ENCODE measurements around the gene ANKZF1. TPM values are rescaled to one million over a fixed set of nuclear protein-coding genes. Genes with fewer than 3 reads are reported as not detected.
A peak's percentile ranks its signal among the peaks of the same experiment; 100 is the strongest.

Gene ANKZF1
- total RNA-seq, 2 donors from 2014 or later: 64.4 to 85.7 TPM

GRCh38 chr2:219247678-219248642 lies 18.4 kb downstream of the ANKZF1 start:
- Histone ChIP-seq H3K4me3 (no peak overlapping the region), H3K9me3 (no peaks in the 10 kb centered on the region), H3K4me1 (replicated peaks) (peaks cover 29% of the 10 kb centered on the region), H3K27me3 (replicated peaks; ENCODE audit: insufficient read depth) (no peaks in the 10 kb centered on the region), H3K27ac (peak overlapping the region; percentile 86 to 94), H3K36me3 (no peaks in the 10 kb centered on the region)
- no peak for DNase-seq (ENCODE audit: low spot score)
- TF ChIP-seq POLR2A (IDR thresholded peaks at IDR 0.05): no peak
- intact Hi-C loops (cut with DNase I): no loop called here
- WGBS: 86% methylated on average over 17 of the region's 17 CpGs

GRCh38 chr2:219248845-219249202 lies 19.2 kb downstream of the ANKZF1 start:
- no peaks in the 10 kb centered on the region for H3K27me3 ChIP-seq (replicated peaks; ENCODE audit: insufficient read depth)
- peaks cover 29% of the 10 kb centered on the region for H3K4me1 ChIP-seq (replicated peaks)
- DNase-seq (ENCODE audit: low spot score): no peak
- no peaks in the 10 kb centered on the region for H3K9me3 ChIP-seq
- 40% methylated on average over 2 of the region's 2 CpGs for WGBS
- TF ChIP-seq, protein P1, sequence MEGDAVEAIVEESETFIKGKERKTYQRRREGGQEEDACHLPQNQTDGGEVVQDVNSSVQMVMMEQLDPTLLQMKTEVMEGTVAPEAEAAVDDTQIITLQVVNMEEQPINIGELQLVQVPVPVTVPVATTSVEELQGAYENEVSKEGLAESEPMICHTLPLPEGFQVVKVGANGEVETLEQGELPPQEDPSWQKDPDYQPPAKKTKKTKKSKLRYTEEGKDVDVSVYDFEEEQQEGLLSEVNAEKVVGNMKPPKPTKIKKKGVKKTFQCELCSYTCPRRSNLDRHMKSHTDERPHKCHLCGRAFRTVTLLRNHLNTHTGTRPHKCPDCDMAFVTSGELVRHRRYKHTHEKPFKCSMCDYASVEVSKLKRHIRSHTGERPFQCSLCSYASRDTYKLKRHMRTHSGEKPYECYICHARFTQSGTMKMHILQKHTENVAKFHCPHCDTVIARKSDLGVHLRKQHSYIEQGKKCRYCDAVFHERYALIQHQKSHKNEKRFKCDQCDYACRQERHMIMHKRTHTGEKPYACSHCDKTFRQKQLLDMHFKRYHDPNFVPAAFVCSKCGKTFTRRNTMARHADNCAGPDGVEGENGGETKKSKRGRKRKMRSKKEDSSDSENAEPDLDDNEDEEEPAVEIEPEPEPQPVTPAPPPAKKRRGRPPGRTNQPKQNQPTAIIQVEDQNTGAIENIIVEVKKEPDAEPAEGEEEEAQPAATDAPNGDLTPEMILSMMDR (IDR thresholded peaks at IDR 0.05): no peak
- TF ChIP-seq POLR2A (IDR thresholded peaks at IDR 0.05) (no peak), POLR2AphosphoS5 (IDR thresholded peaks at IDR 0.05) (no peak)
- H3K4me3 ChIP-seq: no peak overlapping the region
- intact Hi-C loops (cut with DNase I): no loop called here
- H3K36me3 ChIP-seq: no peaks in the 10 kb centered on the region
- peak overlapping the region; percentile 86 to 94 for H3K27ac ChIP-seq

- Histone ChIP-seq H3K27me3 (replicated peaks; ENCODE audit: insufficient read depth) (no peaks in the 10 kb centered on the region), H3K4me3 (no peak overlapping the region), H3K27ac (peak overlapping the region; percentile 86 to 94), H3K9me3 (no peaks in the 10 kb centered on the region), H3K36me3 (no peaks in the 10 kb centered on the region), H3K4me1 (replicated peaks) (peaks cover 29% of the 10 kb centered on the region)
- intact Hi-C loops (cut with DNase I): no loop called here
- TF ChIP-seq POLR2A (IDR thresholded peaks at IDR 0.05) (peak; percentile 58), POLR2AphosphoS5 (IDR thresholded peaks at IDR 0.05) (peak; percentile 94)
- TF ChIP-seq, protein P1 (IDR thresholded peaks at IDR 0.05): no peak
- DNase-seq (ENCODE audit: low spot score): peak; percentile 95
- 13% methylated on average over 7 of the region's 7 CpGs for WGBS
Measured at GRCh38 chr2:219249203-219249980, 19.8 kb downstream of the ANKZF1 start.

- 60% methylated on average over 22 of the region's 22 CpGs for WGBS
- TF ChIP-seq POLR2AphosphoS5 (IDR thresholded peaks at IDR 0.05) (no peak), POLR2A (IDR thresholded peaks at IDR 0.05) (no peak)
- TF ChIP-seq, protein P1 (IDR thresholded peaks at IDR 0.05): no peak
- no peaks in the 10 kb centered on the region for H3K9me3 ChIP-seq
- H3K27me3 ChIP-seq (replicated peaks; ENCODE audit: insufficient read depth): no peaks in the 10 kb centered on the region
- H3K36me3 ChIP-seq: no peaks in the 10 kb centered on the region
- DNase-seq (ENCODE audit: low spot score): no peak
- intact Hi-C loops (cut with DNase I): no loop called here
- peak overlapping the region; percentile 86 to 94 for H3K27ac ChIP-seq
- H3K4me3 ChIP-seq: no peak overlapping the region
- H3K4me1 ChIP-seq (replicated peaks): peaks cover 29% of the 10 kb centered on the region
Measured at GRCh38 chr2:219250049-219250781, 20.6 kb downstream of the ANKZF1 start.

DNA sequence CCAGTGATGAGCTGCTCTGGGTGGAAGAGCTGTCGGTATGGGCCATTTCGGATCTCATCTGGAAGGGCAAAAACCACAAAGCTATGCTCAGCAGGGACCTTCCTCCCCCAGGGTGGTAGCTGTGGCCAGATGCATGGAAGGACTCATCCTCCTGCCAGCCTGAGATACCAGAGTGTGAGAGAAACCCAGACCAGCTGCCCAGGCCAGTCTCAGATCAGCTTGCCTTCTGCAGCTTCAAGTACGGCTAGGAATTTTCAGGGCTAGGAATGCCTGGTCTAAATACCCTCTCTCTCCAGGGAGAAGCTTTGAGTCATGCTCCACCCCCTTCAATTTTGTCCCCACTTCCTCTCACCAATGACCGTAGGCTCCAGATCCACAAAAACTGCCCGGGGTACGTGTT lies 22.1 kb downstream of the ANKZF1 start:
- H3K4me1 ChIP-seq (replicated peaks): peaks cover 29% of the 10 kb centered on the region
- DNase-seq (ENCODE audit: low spot score): no peak
- no peaks in the 10 kb centered on the region for H3K9me3 ChIP-seq
- no peak for TF ChIP-seq POLR2A (IDR thresholded peaks at IDR 0.05)
- TF ChIP-seq, protein P1 (IDR thresholded peaks at IDR 0.05): no peak
- TF ChIP-seq POLR2AphosphoS5 (IDR thresholded peaks at IDR 0.05): no peak
- peak overlapping the region; percentile 86 to 94 for H3K27ac ChIP-seq
- H3K27me3 ChIP-seq (replicated peaks; ENCODE audit: insufficient read depth): no peaks in the 10 kb centered on the region
- intact Hi-C loops (cut with DNase I): no loop called here
- WGBS: 82% methylated on average over 6 of the region's 6 CpGs
- no peak overlapping the region for H3K4me3 ChIP-seq
- no peaks in the 10 kb centered on the region for H3K36me3 ChIP-seq

Data from prostate gland (tissue), 2 donors.